ENCODE data around the gene TMEM219. TPM values are rescaled to one million over a fixed set of nuclear protein-coding genes. Genes with fewer than 3 reads are reported as not detected.

TMEM219 gene
- total and polyA plus RNA-seq, 10 of the 15 experiments (the other 5 are each of a cell fraction or from before 2014, with no cell fraction given) = 33.6 to 74.6 (median 56.5) TPM

DNA sequence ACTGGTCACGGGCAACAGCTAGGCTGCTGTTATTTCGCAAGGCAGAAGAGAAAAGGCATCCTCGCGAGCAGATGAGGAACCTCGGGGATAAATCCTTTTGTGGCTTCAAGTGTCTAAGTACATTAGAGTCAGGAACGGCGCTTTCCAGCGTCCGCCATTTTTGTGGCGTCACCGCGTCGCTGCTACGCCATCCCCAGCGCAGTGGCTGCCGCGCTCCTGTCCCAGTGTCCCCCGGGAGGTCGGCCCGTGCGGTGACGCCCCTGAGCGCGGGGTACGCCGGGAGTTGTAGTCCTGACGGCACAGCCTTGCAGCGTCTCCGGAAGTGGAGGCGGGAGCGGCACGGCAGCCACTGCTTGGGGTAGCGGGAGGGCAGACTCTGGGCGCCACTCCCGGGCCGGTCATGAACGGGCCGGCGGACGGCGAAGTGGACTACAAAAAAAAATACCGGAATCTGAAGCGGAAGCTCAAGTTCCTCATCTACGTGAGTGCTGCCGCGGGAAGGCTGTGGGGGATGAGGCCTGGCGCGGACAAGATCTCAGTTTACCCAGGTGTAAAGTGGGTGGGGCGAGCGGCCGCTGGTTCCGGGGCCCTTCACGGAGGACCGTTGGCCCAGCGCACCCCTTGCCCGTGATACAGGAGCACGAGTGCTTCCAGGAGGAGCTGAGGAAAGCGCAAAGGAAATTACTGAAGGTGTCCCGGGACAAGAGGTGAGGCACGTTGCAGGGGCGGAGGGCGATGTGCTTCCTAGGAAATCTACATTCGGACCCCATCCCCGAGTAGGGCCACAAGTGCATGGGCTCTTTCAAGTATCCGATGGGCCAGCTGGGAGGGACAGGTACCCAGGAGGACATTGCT is 34.3 kb downstream of the TMEM219 start, which contains the start of gene INO80E (continued):
- TF ChIP-seq BMI1 (IDR thresholded peaks at IDR 0.05; ENCODE audit: borderline replicate concordance) (no peak), TCF7 (IDR thresholded peaks at IDR 0.05; ENCODE audit: borderline replicate concordance) (no peak), CHD4 (IDR thresholded peaks at IDR 0.05) (no peak), NFYB (IDR thresholded peaks at IDR 0.05; ENCODE audit: insufficient read depth, low read depth, low read length) (0 out of 2 replicates have a peak, but pooled peaks have one; percentile 41), RAD51 (IDR thresholded peaks at IDR 0.05) (peak; percentile 73), RB1 (IDR thresholded peaks at IDR 0.05; ENCODE audit: borderline replicate concordance) (0 out of 2 replicates have a peak, but pooled peaks have one; percentile 42), MXI1 (IDR thresholded peaks at IDR 0.05; ENCODE audit: low read depth, low read length) (peak; percentile 76; the same call in 1 of the 2 replicates), NR2F1 (conservative IDR thresholded peaks at IDR 0.05) (0 out of 2 replicates have a peak, but pooled peaks have one; percentile 2), DPF2 (IDR thresholded peaks at IDR 0.05) (0 out of 2 replicates have a peak, but pooled peaks have one; percentile 19), LARP7 (IDR thresholded peaks at IDR 0.05) (0 out of 2 replicates have a peak, but pooled peaks have one; percentile 12), CBX3 (IDR thresholded peaks at IDR 0.05; ENCODE audit: borderline replicate concordance, low read depth) (no peak), HCFC1 (IDR thresholded peaks at IDR 0.05; ENCODE audit: low read length) (peak; percentile 91), SREBF1 (IDR thresholded peaks at IDR 0.05; ENCODE audit: low read length) (no peak; the same call in 1 of the 2 replicates), RUNX3 (IDR thresholded peaks at IDR 0.05; ENCODE audit: low read length) (peak; percentile 65; the same call in 1 of the 2 replicates), RELA (IDR thresholded peaks at IDR 0.05; ENCODE audit: borderline replicate concordance, partially characterized antibody) (no peak), MYB (IDR thresholded peaks at IDR 0.05; ENCODE audit: borderline replicate concordance, low read depth, low read length) (no peak), KAT2A (conservative IDR thresholded peaks at IDR 0.05; ENCODE audit: control insufficient read depth, low read depth, low read length) (no peak), NFXL1 (IDR thresholded peaks at IDR 0.05; ENCODE audit: borderline replicate concordance) (no peak), YY1 (IDR thresholded peaks at IDR 0.05; ENCODE audit: low read depth, low read length) (peak; percentile 97), YBX1 (IDR thresholded peaks at IDR 0.05) (no peak), NFIC (IDR thresholded peaks at IDR 0.05; ENCODE audit: low read depth, low read length) (no peak), CHD2 (IDR thresholded peaks at IDR 0.05; ENCODE audit: borderline replicate concordance, low read depth, low read length) (peak; percentile 69), ZZZ3 (IDR thresholded peaks at IDR 0.05; ENCODE audit: control insufficient read depth, insufficient read length, low read depth) (no peak)
- TF ChIP-seq, protein P1, sequence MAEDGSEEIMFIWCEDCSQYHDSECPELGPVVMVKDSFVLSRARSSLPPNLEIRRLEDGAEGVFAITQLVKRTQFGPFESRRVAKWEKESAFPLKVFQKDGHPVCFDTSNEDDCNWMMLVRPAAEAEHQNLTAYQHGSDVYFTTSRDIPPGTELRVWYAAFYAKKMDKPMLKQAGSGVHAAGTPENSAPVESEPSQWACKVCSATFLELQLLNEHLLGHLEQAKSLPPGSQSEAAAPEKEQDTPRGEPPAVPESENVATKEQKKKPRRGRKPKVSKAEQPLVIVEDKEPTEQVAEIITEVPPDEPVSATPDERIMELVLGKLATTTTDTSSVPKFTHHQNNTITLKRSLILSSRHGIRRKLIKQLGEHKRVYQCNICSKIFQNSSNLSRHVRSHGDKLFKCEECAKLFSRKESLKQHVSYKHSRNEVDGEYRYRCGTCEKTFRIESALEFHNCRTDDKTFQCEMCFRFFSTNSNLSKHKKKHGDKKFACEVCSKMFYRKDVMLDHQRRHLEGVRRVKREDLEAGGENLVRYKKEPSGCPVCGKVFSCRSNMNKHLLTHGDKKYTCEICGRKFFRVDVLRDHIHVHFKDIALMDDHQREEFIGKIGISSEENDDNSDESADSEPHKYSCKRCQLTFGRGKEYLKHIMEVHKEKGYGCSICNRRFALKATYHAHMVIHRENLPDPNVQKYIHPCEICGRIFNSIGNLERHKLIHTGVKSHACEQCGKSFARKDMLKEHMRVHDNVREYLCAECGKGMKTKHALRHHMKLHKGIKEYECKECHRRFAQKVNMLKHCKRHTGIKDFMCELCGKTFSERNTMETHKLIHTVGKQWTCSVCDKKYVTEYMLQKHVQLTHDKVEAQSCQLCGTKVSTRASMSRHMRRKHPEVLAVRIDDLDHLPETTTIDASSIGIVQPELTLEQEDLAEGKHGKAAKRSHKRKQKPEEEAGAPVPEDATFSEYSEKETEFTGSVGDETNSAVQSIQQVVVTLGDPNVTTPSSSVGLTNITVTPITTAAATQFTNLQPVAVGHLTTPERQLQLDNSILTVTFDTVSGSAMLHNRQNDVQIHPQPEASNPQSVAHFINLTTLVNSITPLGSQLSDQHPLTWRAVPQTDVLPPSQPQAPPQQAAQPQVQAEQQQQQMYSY (CRISPR knock-in tag; IDR thresholded peaks at IDR 0.05) = no peak
- TF ChIP-seq, protein P2, sequence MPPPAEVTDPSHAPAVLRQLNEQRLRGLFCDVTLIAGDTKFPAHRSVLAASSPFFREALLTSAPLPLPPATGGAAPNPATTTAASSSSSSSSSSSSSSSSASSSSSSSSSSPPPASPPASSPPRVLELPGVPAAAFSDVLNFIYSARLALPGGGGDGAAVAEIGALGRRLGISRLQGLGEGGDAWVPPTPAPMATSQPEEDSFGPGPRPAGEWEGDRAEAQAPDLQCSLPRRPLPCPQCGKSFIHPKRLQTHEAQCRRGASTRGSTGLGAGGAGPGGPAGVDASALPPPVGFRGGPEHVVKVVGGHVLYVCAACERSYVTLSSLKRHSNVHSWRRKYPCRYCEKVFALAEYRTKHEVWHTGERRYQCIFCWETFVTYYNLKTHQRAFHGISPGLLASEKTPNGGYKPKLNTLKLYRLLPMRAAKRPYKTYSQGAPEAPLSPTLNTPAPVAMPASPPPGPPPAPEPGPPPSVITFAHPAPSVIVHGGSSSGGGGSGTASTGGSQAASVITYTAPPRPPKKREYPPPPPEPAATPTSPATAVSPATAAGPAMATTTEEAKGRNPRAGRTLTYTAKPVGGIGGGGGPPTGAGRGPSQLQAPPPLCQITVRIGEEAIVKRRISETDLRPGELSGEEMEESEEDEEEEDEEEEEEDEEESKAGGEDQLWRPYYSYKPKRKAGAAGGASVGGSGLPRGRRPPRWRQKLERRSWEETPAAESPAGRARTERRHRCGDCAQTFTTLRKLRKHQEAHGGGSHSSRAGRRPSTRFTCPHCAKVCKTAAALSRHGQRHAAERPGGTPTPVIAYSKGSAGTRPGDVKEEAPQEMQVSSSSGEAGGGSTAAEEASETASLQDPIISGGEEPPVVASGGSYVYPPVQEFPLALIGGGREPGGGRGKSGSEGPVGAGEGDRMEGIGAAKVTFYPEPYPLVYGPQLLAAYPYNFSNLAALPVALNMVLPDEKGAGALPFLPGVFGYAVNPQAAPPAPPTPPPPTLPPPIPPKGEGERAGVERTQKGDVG (CRISPR knock-in tag; IDR thresholded peaks at IDR 0.05) = no peak

Data from GM12878 (cell line).